Psoas muscle (tissue), 8 donors: ENCODE measurements around the gene LRWD1. TPM values are rescaled to one million over a fixed set of nuclear protein-coding genes. Genes with fewer than 3 reads are reported as not detected.
A peak's percentile ranks its signal among the peaks of the same experiment; 100 is the strongest.
"Not testable (repeated sequence)": the region's sequence is repeated elsewhere in the genome, so short reads cannot be mapped to it uniquely, and the experiment has no call there.

Experiments
- ATAC-seq, 4 donors: fragments of 200-7000 bp; cut with Tn5 transposase; one replicate each; pipeline ENCODE4 v1.9.1; 2020; ENCODE audit warnings: moderate library complexity in 3 of 4, mild to moderate bottlenecking in 2 of 4
- DNase-seq, 2 donors: peaks; one replicate each; pipeline ENCODE4 v3.0.0-alpha.2; 2020
- H3K27ac ChIP-seq: fragments of 200-600 bp; one replicate; pipeline ENCODE4 v1.8.0; 2022
- H3K27me3 ChIP-seq, 3 donors: fragments of 200-600 bp in 1 of 3; one replicate each; pipeline versions ENCODE4 v1.6.1 to v1.8.0; 2013 to 2022; ENCODE audit warnings: low read length in 2 of 3, mild to moderate bottlenecking in 2 of 3, moderate library complexity in 1 of 3; ENCODE audit not compliant: insufficient read depth in 3 of 3
- H3K36me3 ChIP-seq, 2 donors: fragments of 200-600 bp in 1 of 2; one replicate each; pipeline versions ENCODE4 v1.6.1 to v1.8.0; 2013 to 2022; ENCODE audit warnings: low read depth in 1 of 2, mild to moderate bottlenecking in 1 of 2, moderate library complexity in 1 of 2; ENCODE audit not compliant: insufficient read depth in 1 of 2
- H3K4me1 ChIP-seq: fragments of 200-600 bp; one replicate; pipeline ENCODE4 v1.8.0; 2022
- H3K4me3 ChIP-seq: fragments of 200-600 bp; one replicate; pipeline ENCODE4 v1.8.0; 2022; ENCODE audit warnings: mild to moderate bottlenecking
- H3K9me3 ChIP-seq: fragments of 200-600 bp; one replicate; pipeline ENCODE4 v1.8.0; 2022
- WGBS, 3 donors: extraction: QIAGEN DNeasy Blood & Tissue Kit; methylation state at CpG; one replicate each; pipeline versions ENCODE4 v1.1.6 to v1.1.7; 2013; 5-methylcytosine and 5-hydroxymethylcytosine counted together
- intact Hi-C, 2 donors: fragments of 100-400 bp; cut with DNase I; formaldehyde crosslinking; loops; one replicate each; pipeline versions ENCODE4 v1.11.0 to v1.14.2; 2022
- polyA plus RNA-seq, 3 donors: library from polyadenylated mRNA; stranded (reverse); fragments of 200-250 nt; gene quantifications; one replicate each; pipeline ENCODE4 v1.2.3, GENCODE V29; 2013
- total RNA-seq, 4 donors: library from RNA; stranded (reverse); fragmentation: NEBNext Ultra II Directional in 2 of 4; extraction: Animal tissue kit (Norgen Biotek cat#: 25700) in 2 of 4; gene quantifications; one replicate each; pipeline versions ENCODE4 v1.2.1 to v1.2.4, GENCODE V29; 2021 to 2023
- TF ChIP-seq, protein P1 (sequence below): fragments of 200-600 bp; IDR thresholded peaks from one replicate; pipeline ENCODE4 v1.8.0; 2022; ENCODE audit warnings: antibody characterized with exemption
- donor health status: healthy with polysubstance abuse.
- donor health status: DM: no; HTN: no; CAD: no; lungs with moderate emphysema.
- donor health status: Bipolar disorder and iron deficiency.
- donor health status: healthy.
- donor health status: DM: yes; HTN: yes; CAD: no.
- donor health status: DM: no; HTN: no; CAD: no.
- donor health status: DM: no; HTN: no; CAD: no.
- donor health status: DM: yes; HTN: yes; CAD: no.

The LRWD1 gene
- total and polyA plus RNA-seq, 7 donors: 10.4 to 40.9 (median 15.6) TPM

DNA sequence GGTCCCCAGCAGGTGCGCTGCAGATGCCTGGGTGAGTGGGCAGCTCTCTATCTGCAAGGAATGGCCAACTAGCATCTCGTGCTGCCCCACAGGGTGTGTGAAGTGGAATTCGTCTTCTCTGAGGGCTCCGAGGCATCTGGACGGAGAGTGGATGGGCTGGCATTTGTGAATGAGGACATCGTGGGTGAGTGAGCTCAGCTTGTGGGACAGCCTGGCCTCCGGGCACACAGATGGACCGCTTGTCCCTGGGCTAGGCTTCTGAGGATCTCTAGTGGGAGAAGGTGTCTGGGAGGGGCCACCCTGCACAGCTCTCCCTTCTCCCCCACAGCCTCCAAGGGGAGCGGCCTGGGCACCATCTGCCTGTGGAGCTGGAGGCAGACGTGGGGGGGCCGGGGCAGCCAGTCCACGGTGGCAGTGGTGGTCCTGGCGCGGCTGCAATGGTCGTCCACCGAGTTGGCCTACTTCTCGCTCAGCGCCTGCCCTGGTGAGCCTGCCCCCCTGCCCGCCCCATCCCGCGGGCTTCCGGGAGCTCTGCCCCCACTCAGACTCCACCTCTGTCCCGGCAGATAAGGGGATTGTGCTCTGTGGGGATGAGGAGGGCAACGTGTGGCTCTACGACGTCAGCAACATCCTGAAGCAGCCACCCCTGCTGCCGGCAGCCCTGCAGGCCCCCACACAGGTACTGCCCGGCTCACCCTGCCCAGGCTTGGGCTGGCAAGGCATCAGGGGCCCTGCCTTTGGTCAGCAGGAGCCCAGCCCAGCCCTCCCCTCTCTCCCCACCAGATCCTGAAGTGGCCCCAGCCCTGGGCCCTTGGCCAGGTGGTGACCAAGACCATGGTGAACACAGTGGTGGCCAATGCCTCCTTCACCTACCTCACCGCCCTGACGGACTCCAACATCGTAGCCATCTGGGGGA is 7.6 kb downstream of the LRWD1 start:
- peak; percentile 22 to 54 for DNase-seq
- 74 to 77% (median 76%) methylated on average over 25 to 31 of the region's 31 CpGs for WGBS, 3 donors
- H3K36me3 ChIP-seq: peaks cover 6 to 33% of the 10 kb centered on the region in 2 donors

DNA sequence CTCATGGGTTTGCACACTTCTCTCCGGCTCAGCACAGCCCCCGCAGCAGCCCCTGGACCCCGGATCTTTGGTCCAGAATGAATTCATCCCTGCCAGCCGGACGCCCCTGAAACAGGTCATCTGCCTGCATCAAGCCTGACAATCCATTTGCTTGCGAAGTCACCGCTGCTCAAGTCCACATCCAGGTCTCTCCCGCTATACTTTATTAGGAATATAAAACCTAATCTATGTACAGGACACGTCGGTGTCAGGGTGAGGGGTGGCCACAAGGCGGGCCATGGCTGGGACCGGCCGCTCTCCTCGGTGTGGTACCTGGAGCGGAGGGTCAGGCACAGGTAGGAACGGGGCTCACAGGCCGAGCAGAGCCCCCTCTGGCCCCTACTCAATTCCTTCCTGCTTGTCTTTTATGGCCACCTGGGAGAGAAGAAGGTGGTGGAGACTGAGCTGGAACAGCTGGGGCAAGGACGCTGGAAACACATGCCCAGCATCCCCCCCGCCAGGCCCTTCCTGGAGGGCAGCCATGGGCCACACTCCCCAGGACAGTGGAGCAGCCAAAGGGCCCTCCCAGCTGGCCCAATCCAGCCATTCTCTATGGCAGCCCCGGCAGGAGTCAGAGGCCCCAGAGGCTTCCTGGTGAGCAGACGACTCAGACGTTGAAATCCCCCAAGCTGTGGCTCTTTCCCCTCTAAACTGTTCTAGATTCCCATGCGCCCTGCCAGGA is 8.6 kb downstream of the LRWD1 start:
- H3K4me1 ChIP-seq: peaks cover 3% of the 10 kb centered on the region
- peak in 3 of 4 donors; percentile 35 to 36 (median 36) for ATAC-seq
- H3K27me3 ChIP-seq: no peaks in the 10 kb centered on the region
- H3K27ac ChIP-seq: peak overlapping the region; percentile 23
- intact Hi-C loops: no loop called here
- no peaks in the 10 kb centered on the region for H3K9me3 ChIP-seq
- WGBS, 3 donors: 66 to 70% (median 68%) methylated on average over 22 to 23 of the region's 23 CpGs
- H3K36me3 ChIP-seq: peaks cover 6 to 31% of the 10 kb centered on the region in 2 donors
- DNase-seq: peak; percentile 20 to 66
- H3K4me3 ChIP-seq: no peak overlapping the region
- TF ChIP-seq, protein P1, sequence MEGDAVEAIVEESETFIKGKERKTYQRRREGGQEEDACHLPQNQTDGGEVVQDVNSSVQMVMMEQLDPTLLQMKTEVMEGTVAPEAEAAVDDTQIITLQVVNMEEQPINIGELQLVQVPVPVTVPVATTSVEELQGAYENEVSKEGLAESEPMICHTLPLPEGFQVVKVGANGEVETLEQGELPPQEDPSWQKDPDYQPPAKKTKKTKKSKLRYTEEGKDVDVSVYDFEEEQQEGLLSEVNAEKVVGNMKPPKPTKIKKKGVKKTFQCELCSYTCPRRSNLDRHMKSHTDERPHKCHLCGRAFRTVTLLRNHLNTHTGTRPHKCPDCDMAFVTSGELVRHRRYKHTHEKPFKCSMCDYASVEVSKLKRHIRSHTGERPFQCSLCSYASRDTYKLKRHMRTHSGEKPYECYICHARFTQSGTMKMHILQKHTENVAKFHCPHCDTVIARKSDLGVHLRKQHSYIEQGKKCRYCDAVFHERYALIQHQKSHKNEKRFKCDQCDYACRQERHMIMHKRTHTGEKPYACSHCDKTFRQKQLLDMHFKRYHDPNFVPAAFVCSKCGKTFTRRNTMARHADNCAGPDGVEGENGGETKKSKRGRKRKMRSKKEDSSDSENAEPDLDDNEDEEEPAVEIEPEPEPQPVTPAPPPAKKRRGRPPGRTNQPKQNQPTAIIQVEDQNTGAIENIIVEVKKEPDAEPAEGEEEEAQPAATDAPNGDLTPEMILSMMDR: no peak

More for the DNA sequence above, 7.6 kb downstream of the LRWD1 start:
- H3K9me3 ChIP-seq: no peaks in the 10 kb centered on the region
- intact Hi-C loops: no loop called here
- H3K4me1 ChIP-seq: peaks cover 3% of the 10 kb centered on the region
- H3K4me3 ChIP-seq: no peak overlapping the region
- ATAC-seq: peak in 2 of 4 donors; percentile 2 to 8
- TF ChIP-seq, protein P1: no peak
- H3K27ac ChIP-seq: no peak overlapping the region
- no peaks in the 10 kb centered on the region for H3K27me3 ChIP-seq

DNA sequence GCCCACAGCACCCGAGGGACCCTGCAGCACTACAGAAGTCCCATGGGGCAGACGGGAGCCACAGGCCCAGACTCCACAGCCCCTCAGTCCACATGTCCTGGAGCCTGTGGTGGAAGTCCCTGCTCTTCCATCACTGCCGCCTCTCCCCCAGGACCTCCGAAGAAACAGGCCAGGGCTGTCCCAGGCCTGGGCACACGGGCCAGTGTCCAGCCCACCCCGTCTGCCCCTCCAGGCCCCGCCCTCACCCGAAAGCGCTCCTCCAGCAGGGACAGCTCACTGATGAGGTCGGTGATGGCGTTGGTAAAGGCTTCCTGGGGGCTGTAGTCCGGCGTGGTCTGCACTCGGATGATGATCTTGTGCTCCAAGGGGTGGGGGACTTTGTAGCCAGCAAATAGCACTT is 9.3 kb downstream of the LRWD1 start:
- ATAC-seq, H3K27me3 ChIP-seq, H3K4me1 ChIP-seq, H3K4me3 ChIP-seq, H3K27ac ChIP-seq, H3K9me3 ChIP-seq, intact Hi-C loops: not testable (repeated sequence)
- H3K36me3 ChIP-seq: peaks cover 6 to 28% of the 10 kb centered on the region in 2 donors
- DNase-seq: peak; percentile 7 to 15
- 65 to 79% (median 66%) methylated on average over 8 to 11 of the region's 14 CpGs for WGBS, 3 donors

DNA sequence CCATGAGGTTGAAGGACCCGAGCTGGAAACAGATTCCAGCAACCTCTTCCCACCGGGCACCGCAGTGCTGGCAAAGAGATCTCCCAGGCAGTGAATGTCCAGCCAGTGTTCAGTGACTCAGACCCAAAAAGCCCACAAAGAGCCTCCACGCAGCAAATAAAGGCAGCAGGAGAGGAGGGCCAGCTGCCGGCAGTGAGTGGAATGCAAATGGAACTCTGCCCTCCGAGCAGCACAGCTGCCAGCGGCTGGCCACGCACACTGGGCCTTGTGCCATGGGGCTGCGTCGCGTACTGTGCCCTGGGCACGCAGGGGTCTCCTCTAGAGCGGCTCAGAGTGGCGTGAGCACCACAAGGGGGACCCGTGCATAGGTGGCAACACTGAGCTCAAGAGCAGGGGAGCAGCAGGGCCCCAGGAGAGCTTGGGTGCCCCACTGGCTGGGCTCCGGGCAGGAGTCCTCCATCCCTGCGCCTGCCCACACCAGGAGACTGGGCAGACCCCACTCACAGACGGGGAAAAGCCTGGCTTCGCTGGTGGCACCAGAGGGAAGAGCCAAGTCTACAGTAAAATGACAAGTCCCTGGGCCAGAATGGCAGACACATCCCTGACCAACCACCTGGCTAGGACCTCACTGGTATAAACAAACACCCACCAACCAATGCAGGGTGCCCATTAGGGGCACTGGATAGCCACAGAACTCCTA is 10.1 kb downstream of the LRWD1 start:
- WGBS, 3 donors: 42 to 49% (median 48%) methylated on average over 7 to 9 of the region's 19 CpGs
- DNase-seq: peak; percentile 1 to 45
- H3K27me3 ChIP-seq, H3K9me3 ChIP-seq, H3K27ac ChIP-seq, intact Hi-C loops, ATAC-seq, H3K4me1 ChIP-seq, H3K4me3 ChIP-seq: not testable (repeated sequence)
- peaks cover 6 to 24% of the 10 kb centered on the region in 2 donors for H3K36me3 ChIP-seq

DNA sequence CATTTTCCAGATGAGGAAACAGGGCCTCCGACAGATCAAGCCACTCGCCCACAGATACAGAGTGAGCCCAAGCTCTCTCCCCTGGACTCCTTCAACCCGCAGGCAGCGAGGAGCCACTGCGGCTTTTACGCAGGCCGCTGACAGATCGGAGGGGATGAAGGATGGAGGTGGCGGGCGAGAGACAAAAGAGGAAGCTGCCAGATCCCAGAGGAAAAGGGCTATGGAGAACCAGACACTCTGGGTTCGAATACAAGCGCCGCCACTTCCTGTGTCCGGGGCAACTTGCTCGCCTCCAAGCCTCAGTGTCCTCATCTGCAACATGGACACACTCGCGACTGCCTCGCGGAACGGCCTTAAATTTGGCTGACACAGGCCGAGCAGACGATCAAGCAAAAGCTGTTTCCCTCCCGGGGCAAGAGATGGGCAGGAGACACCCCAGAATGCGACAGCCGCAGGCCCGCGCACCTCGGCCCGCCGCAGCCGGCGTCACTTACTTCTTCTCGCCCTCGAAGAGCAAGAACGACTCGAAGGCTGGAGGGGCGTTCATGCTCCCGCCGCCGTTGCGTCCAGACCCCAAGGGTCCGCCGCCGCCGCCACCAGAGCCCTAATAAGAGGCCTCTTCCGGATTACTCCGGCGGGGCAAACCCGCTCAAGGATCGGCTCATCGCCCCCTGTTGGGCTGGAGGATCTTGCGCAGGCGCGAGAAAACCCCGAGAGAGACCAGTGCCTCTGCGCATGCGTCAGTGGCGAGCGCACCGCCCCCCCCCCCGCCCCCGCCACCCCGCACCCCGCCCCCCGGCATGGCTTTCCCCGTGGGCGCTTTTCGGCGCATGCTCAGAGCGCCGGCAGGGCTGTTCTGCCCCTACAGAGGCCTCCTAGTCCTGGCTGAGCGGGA is 13.8 kb downstream of the LRWD1 start, which contains the start of gene POLR2J:
TSS of gene POLR2J (minus strand) at position 609 of the 895 bp plus-strand sequence. CDS start at position 547, 62 bp downstream.
- peak; percentile 87 to 91 (median 90) for ATAC-seq
- H3K4me1 ChIP-seq, H3K36me3 ChIP-seq, H3K27me3 ChIP-seq, H3K27ac ChIP-seq, intact Hi-C loops, H3K9me3 ChIP-seq: not testable (repeated sequence)
- 0 to 1% (median 0%) methylated on average over 11 to 47 of the region's 72 CpGs for WGBS, 3 donors
- peak within 1 kb of the TSS; percentile 59 for H3K4me3 ChIP-seq
- TF ChIP-seq, protein P1: peak; percentile 38
- peak; percentile 78 to 94 for DNase-seq

DNA sequence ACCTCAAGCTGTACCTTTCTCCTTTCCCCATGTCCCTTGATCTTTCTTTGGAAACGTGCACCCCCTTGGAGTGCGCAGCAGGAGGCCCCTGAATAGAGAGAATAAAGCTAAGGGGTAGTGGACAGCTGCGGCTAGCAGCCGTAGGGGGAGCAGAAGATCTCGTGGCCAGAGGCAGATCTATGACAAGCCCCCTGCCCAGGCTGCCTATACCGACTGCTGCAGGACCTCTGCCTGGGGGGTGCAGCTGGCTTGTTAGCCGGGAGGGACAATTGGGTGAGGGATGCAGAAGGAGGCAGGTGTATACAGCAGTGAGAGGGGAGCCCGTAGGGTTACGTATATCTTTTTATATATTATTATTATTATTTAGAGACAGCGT is 14.4 kb downstream of the LRWD1 start:
- H3K4me1 ChIP-seq, DNase-seq, H3K27me3 ChIP-seq, H3K27ac ChIP-seq, H3K9me3 ChIP-seq, H3K36me3 ChIP-seq, intact Hi-C loops: not testable (repeated sequence)
- peak overlapping the region; percentile 59 for H3K4me3 ChIP-seq
- 0% methylated on average over 2 of the region's 10 CpGs; no CpG with 5 or more reads in 2 of the 3 donors for WGBS, 3 donors
- peak in 3 of 4 donors; percentile 17 to 36 (median 24) for ATAC-seq
